Cardiac muscle cell (in vitro differentiated cells and primary cell): ENCODE data around the gene ALPI. TPM values are rescaled to one million over a fixed set of nuclear protein-coding genes. Genes with fewer than 3 reads are reported as not detected.

ENCODE experiments used
- DNase-seq, 2 donors: peaks; one replicate each; pipeline versions ENCODE4 v3.0.0 to v3.0.0-alpha.2; 2010 to 2017; ENCODE audit warnings: low read depth in 1 of 2, low spot score in 1 of 2
- H3K27ac ChIP-seq: fragments of 200-600 bp; sonication (generic); 2 replicates; pipeline ENCODE4 v1.5.1; 2016
- H3K27me3 ChIP-seq: fragments of 200-600 bp; sonication (generic); 2 replicates; pipeline ENCODE4 v1.6.0; 2016; ENCODE audit warnings: control low read depth
- H3K36me3 ChIP-seq: fragments of 200-600 bp; sonication (generic); 2 replicates; pipeline ENCODE4 v1.5.1; 2016; ENCODE audit warnings: control low read depth
- H3K4me1 ChIP-seq: fragments of 200-600 bp; sonication (generic); 2 replicates; pipeline ENCODE4 v1.8.1; 2017; ENCODE audit warnings: low read depth, mild to moderate bottlenecking, mixed run types
- H3K4me3 ChIP-seq: fragments of 200-600 bp; sonication (generic); 2 replicates; pipeline ENCODE4 v1.5.1; 2016; ENCODE audit warnings: mild to moderate bottlenecking
- H3K9me3 ChIP-seq: fragments of 200-600 bp; sonication (generic); 2 replicates; pipeline ENCODE4 v1.5.1; 2017; ENCODE audit warnings: low read depth, mild to moderate bottlenecking, control low read depth
- CTCF ChIP-seq: IDR thresholded peaks from 2 replicates; pipeline ENCODE4 v1.5.1; 2012; ENCODE audit warnings: low read depth, mild to moderate bottlenecking, low read length
- polyA plus RNA-seq: library from polyadenylated mRNA; unstranded; fragments of >200 nt; fragmentation: Nextera tagmentation; extraction: Ambion mirVana; gene quantifications from 2 replicates; pipeline ENCODE4 v1.2.1, GENCODE V29; 2016
- total RNA-seq: library from RNA; depleted of rRNA; stranded (reverse); fragments of >200 nt; gene quantifications from 2 replicates; pipeline ENCODE4 v1.2.3, GENCODE V29; 2016

ALPI gene
- total and polyA plus RNA-seq, 2 experiments from 2014 or later = not detected

- H3K27ac ChIP-seq = no peak overlapping the region
- DNase-seq = no peak
- H3K9me3 ChIP-seq = no peaks in the 10 kb centered on the region
- peaks cover 26% of the 10 kb centered on the region for H3K27me3 ChIP-seq
- peaks cover 8% of the 10 kb centered on the region for H3K4me1 ChIP-seq
- H3K36me3 ChIP-seq = no peaks in the 10 kb centered on the region
- H3K4me3 ChIP-seq = no peak overlapping the region
- no peak for TF ChIP-seq CTCF
Measured at GRCh38 chr2:232508251-232508650, 52.3 kb downstream of the ALPI start.

Other genes starting within 250 kb of the ALPI start
- not detected in 2 replicates for gene ALPP, start 77.4 kb upstream of the ALPI start, total RNA-seq
- not detected in 2 replicates for gene ALPP, start 77.4 kb upstream of the ALPI start, polyA plus RNA-seq
- gene ALPG, start 49.3 kb upstream of the ALPI start, total RNA-seq = not detected in 2 replicates
- not detected in 2 replicates for gene ALPG, start 49.3 kb upstream of the ALPI start, polyA plus RNA-seq
- 1.6 and 2.3 TPM in 2 replicates for gene ECEL1, start 31.7 kb downstream of the ALPI start, total RNA-seq
- gene ECEL1, start 31.7 kb downstream of the ALPI start, polyA plus RNA-seq = 0.70 and 0.80 TPM in 2 replicates
- gene PRSS56, start 64.2 kb downstream of the ALPI start, total RNA-seq = not detected in 2 replicates
- gene PRSS56, start 64.2 kb downstream of the ALPI start, polyA plus RNA-seq = 0.07 TPM in 1 of 2 replicates, not detected in the other
- 0.09 TPM in 1 of 2 replicates, not detected in the other for gene CHRND, start 70.0 kb downstream of the ALPI start, total RNA-seq
- 0.05 TPM in 1 of 2 replicates, not detected in the other for gene CHRND, start 70.0 kb downstream of the ALPI start, polyA plus RNA-seq
- 0.04 TPM in 1 of 2 replicates, not detected in the other for gene CHRNG, start 83.5 kb downstream of the ALPI start, total RNA-seq
- gene CHRNG, start 83.5 kb downstream of the ALPI start, polyA plus RNA-seq = 0.28 and 0.37 TPM in 2 replicates
- gene TIGD1, start 94.4 kb downstream of the ALPI start, total RNA-seq = 8.3 and 10.6 TPM in 2 replicates
- 12.5 and 14.8 TPM in 2 replicates for gene TIGD1, start 94.4 kb downstream of the ALPI start, polyA plus RNA-seq
- 48.0 and 53.2 TPM in 2 replicates for gene EIF4E2, start 94.5 kb downstream of the ALPI start, total RNA-seq
- gene EIF4E2, start 94.5 kb downstream of the ALPI start, polyA plus RNA-seq = 85.5 and 101 TPM in 2 replicates
- 3.2 and 8.0 TPM in 2 replicates for gene EFHD1, start 177.5 kb downstream of the ALPI start, total RNA-seq
- 12.4 and 19.5 TPM in 2 replicates for gene EFHD1, start 177.5 kb downstream of the ALPI start, polyA plus RNA-seq
- 34.7 and 52.1 TPM in 2 replicates for gene GIGYF2, start 241.2 kb downstream of the ALPI start, total RNA-seq
- 36.9 and 37.2 TPM in 2 replicates for gene GIGYF2, start 241.2 kb downstream of the ALPI start, polyA plus RNA-seq